ENCODE data around the gene ACSM2A.
"Not testable (repeated sequence)": the region's sequence is repeated elsewhere in the genome, so short reads cannot be mapped to it uniquely, and the experiment has no call there.

ACSM2A gene

DNA sequence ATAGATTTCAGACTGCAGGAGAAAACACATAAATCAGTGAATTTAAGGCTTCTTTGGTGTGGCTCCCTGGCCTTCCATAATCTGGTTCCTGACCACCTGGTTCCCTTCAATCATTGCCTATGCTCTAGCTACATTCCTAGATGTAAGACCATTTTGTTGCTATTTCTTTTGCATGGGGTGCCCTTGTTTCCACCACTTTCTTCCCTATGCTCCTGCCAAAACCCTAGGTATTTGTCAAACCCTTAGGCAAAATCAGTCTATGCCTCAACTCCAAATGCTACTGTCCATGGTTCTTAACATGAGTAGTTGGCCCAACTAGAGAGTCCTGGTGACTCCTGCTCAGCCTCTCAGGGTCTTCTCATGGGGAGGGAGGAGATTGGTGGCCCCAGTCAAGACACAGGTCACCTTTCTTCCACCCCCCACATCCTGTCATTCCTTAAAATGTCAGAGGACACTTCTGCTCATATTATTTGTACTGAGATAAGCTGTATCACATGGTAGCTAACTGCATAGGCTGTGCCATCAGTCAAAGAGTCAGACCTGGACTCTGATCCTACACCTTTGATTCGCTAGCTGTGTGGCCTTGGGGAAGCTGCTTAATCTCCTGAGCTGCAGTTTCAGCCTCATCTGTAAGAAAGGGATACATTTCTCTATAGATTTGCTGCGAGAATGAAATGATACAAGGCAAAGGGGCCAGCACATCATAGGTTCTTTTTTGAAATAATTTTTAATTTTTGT, 27.0 kb upstream of the ACSM2A start:
- H3K4me3 ChIP-seq (ENCODE audit: low read length), result no peak overlapping the region
- TF ChIP-seq, protein P1, sequence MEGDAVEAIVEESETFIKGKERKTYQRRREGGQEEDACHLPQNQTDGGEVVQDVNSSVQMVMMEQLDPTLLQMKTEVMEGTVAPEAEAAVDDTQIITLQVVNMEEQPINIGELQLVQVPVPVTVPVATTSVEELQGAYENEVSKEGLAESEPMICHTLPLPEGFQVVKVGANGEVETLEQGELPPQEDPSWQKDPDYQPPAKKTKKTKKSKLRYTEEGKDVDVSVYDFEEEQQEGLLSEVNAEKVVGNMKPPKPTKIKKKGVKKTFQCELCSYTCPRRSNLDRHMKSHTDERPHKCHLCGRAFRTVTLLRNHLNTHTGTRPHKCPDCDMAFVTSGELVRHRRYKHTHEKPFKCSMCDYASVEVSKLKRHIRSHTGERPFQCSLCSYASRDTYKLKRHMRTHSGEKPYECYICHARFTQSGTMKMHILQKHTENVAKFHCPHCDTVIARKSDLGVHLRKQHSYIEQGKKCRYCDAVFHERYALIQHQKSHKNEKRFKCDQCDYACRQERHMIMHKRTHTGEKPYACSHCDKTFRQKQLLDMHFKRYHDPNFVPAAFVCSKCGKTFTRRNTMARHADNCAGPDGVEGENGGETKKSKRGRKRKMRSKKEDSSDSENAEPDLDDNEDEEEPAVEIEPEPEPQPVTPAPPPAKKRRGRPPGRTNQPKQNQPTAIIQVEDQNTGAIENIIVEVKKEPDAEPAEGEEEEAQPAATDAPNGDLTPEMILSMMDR (conservative IDR thresholded peaks at IDR 0.05; ENCODE audit: low read depth, low read length), result no peak
- DNase-seq (ENCODE audit: low read depth), result no peak

DNA sequence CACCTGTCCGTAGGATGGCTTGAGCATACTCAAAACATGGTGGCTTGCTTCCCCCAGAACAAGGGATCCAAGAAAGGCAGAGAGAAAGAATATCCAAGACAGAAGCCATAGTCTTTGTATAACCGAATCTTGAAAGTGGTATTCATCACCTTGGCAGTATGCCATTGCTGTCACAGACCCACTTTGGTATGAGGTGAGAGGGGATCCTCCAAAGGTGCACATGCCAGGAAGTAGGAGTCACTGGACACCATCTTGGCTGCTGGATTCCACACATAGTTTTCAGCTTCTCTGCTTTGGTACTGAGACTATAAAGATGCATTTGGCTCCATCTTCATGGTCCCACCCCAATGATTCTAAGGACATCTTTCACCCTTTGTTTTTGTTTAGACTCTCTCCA, 23.9 kb upstream of the ACSM2A start:
- not testable (repeated sequence) for H3K4me3 ChIP-seq (ENCODE audit: low read length); DNase-seq (ENCODE audit: low read depth)

DNA sequence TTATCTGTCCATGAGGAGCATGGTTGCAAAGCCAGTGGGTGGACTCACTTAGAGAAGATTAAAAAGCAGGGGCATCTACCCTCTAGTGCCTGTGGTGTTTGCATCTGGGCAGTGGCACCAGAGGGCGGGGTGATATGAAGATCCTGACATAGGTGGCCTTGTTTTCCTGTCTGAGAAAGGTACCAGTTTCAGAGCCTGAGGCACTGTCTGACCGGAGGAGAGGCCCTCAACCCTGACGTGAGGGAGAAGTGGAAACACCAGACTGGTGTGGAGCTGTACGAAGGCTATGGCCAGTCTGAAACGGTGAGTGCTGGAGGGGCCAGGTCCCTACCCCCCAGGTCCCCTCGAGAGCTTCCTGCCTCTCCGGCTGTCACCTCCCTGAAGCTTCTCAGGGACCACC, 21.8 kb upstream of the ACSM2A start:
- H3K4me3 ChIP-seq (ENCODE audit: low read length); DNase-seq (ENCODE audit: low read depth): not testable (repeated sequence)

DNA sequence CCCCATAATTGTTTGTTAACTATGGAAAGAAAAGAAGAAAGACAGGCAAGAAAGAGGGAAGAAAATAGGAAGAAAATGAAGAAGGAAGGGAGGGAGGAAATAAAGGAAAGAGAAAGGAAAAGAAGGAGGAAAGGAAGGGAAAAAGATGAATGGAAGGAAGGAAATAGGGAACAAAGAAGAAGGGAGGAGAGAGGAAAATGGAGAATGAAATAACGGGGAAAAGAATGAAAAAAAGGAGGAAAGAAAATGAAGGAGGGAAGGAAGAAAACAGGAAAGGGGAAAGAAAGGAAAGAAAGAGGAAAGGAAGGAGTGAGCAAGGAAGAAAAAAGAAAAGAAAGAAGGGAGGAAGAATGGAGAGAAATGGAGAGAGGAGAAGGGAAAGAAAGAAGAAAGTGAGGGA, 20.8 kb upstream of the ACSM2A start:
- not testable (repeated sequence) for DNase-seq (ENCODE audit: low read depth); H3K4me3 ChIP-seq (ENCODE audit: low read length)

GRCh38 chr16:20430948-20431347, 20.4 kb upstream of the ACSM2A start:
- H3K4me3 ChIP-seq (ENCODE audit: low read length), result no peak overlapping the region
- TF ChIP-seq, protein P1 (conservative IDR thresholded peaks at IDR 0.05; ENCODE audit: low read depth, low read length), result no peak
- DNase-seq (ENCODE audit: low read depth), result no peak

- H3K4me3 ChIP-seq (ENCODE audit: low read length); DNase-seq (ENCODE audit: low read depth): not testable (repeated sequence)
Observed at GRCh38 chr16:20438950-20439349, 12.4 kb upstream of the ACSM2A start.

GRCh38 chr16:20439820-20440231, 11.5 kb upstream of the ACSM2A start:
- not testable (repeated sequence) for H3K4me3 ChIP-seq (ENCODE audit: low read length); DNase-seq (ENCODE audit: low read depth)

GRCh38 chr16:20440731-20441130, 10.6 kb upstream of the ACSM2A start:
- DNase-seq (ENCODE audit: low read depth); H3K4me3 ChIP-seq (ENCODE audit: low read length): not testable (repeated sequence)

- H3K4me3 ChIP-seq (ENCODE audit: low read length), result no peak overlapping the region
- TF ChIP-seq, protein P1 (conservative IDR thresholded peaks at IDR 0.05; ENCODE audit: low read depth, low read length), result no peak
- no peak for DNase-seq (ENCODE audit: low read depth)
Observed at GRCh38 chr16:20441191-20441590, 10.1 kb upstream of the ACSM2A start.

DNA sequence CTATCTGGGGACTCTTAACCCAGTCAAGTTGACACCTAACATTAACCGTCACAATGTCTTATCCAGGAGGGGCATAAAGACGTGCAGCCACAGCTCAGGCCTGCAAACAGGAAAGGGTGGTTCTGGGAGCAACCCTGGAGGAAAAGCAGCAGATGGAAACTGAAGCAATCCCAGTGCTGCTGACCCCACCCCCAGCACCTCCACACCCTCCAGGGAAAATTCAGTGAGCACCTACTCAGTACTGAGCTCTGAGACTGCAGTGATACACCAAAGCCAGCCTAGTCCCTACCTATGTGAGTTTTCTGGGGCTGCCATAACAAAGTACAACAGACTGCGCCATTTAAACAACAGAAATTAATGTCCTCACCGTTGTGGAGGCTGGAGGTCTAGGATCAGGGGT, 9.5 kb upstream of the ACSM2A start:
- DNase-seq (ENCODE audit: low read depth); H3K4me3 ChIP-seq (ENCODE audit: low read length): not testable (repeated sequence)

GRCh38 chr16:20446652-20447393, 4.5 kb upstream of the ACSM2A start:
- H3K4me3 ChIP-seq (ENCODE audit: low read length); DNase-seq (ENCODE audit: low read depth): not testable (repeated sequence)

GRCh38 chr16:20453633-20454032, 2.3 kb downstream of the ACSM2A start:
- H3K4me3 ChIP-seq (ENCODE audit: low read length); DNase-seq (ENCODE audit: low read depth): not testable (repeated sequence)

DNA sequence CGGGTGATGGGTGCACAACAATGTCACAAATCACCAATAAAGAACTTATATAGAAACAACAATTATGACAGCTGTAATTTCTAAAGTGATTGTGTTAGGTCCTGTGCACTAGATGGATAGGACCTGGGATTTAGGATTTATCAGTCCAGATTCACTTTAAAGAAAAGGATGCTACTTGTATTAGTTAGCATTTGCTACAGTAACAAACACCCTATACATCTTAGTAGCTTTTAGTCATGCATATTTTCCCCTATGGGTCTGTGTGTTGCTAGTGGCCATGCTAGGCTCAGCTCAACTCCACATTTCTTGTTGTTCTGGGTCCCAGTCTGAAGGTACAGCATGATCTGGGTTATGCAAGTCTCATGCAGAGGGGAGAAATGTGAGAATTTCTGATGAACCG, 7.9 kb downstream of the ACSM2A start:
- not testable (repeated sequence) for DNase-seq (ENCODE audit: low read depth); H3K4me3 ChIP-seq (ENCODE audit: low read length)

DNA sequence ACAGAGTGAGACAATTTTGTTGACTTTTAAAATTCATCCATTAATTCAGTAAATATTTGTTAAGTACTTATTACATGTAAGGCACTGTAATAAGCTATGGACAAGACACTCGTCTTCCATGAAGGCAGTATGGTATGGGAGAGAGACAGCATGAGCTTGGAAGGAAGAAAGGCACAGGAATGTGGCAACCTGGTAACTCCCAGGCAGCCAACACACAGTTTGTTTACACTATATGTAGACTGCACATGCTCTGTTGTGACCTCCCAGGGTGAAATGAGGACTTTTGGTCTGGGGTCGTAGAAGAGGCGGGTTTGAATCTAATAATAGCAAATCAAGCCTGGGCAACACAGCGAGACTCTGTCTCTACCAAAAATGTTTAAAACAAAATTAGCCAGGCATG, 9.0 kb downstream of the ACSM2A start:
- DNase-seq (ENCODE audit: low read depth); H3K4me3 ChIP-seq (ENCODE audit: low read length): not testable (repeated sequence)

- H3K4me3 ChIP-seq (ENCODE audit: low read length); DNase-seq (ENCODE audit: low read depth): not testable (repeated sequence)
Observed at GRCh38 chr16:20468954-20469353, 17.6 kb downstream of the ACSM2A start.

GRCh38 chr16:20469930-20470329, 18.6 kb downstream of the ACSM2A start:
- DNase-seq (ENCODE audit: low read depth); H3K4me3 ChIP-seq (ENCODE audit: low read length): not testable (repeated sequence)
